GM06990 (cell line): ENCODE measurements around the gene ZNF565.
A peak's percentile ranks its signal among the peaks of the same experiment; 100 is the strongest.
"Not testable (repeated sequence)": the region's sequence is repeated elsewhere in the genome, so short reads cannot be mapped to it uniquely, and the experiment has no call there.

Source experiments
- DNase-seq: peaks from one replicate; pipeline ENCODE4 v3.0.0-alpha.2; 2011; ENCODE audit not compliant: insufficient read length; ENCODE audit errors: extremely low read depth
- H3K27me3 ChIP-seq: replicated peaks from 2 replicates; pipeline ENCODE4 v1.6.0; 2011; ENCODE audit warnings: low read length; ENCODE audit not compliant: control insufficient read depth, insufficient read depth
- H3K36me3 ChIP-seq: 2 replicates; pipeline ENCODE4 v1.5.1; 2011; ENCODE audit warnings: low read length; ENCODE audit not compliant: control insufficient read depth, insufficient read depth
- H3K4me3 ChIP-seq: replicated peaks from 2 replicates; pipeline ENCODE4 v1.5.1; 2011; ENCODE audit warnings: low read depth, mild to moderate bottlenecking, control low read depth, low read length
- TF ChIP-seq, protein P1 (sequence below): IDR thresholded peaks from 2 replicates; pipeline ENCODE4 v1.5.1; 2011; ENCODE audit warnings: low read length, control low read depth, mild to moderate bottlenecking, inconsistent platforms; ENCODE audit not compliant: insufficient read depth, poor library complexity, severe bottlenecking

Gene ZNF565

DNA sequence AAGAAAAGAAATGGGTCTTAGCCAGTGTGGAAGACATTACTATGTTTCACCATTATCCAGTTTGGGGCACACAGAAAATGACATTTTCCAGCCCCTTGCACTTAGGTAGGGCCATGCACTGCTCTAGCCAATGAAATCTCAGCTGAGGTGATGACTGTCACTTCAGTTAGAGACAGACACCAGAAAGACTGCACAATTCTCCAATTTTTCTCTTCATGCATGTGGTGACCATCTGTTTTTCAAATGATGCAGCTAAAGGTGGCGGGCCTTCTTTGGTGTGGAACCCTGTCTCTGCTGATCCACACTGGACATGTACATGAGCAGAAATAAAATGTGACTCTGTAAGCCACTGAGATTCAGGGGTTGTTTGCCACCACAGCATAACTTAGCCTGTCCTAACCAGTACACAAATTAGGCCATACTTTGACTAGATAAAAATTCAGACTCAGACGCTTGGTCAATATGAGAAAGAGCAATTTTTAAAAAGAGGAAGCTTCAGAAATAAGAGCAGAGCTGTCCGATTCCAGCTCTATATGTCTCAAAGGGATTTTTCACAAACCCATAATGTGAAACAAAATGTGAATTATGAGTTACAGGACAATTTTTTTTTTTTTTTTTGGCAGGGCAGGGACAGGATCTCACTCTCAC lies 6.7 kb downstream of the ZNF565 start:
- Histone ChIP-seq H3K27me3 (no peaks in the 10 kb centered on the region), H3K4me3 (no peak overlapping the region), H3K36me3 (no peaks in the 10 kb centered on the region)
- peak; percentile 73 for DNase-seq
- TF ChIP-seq, protein P1, sequence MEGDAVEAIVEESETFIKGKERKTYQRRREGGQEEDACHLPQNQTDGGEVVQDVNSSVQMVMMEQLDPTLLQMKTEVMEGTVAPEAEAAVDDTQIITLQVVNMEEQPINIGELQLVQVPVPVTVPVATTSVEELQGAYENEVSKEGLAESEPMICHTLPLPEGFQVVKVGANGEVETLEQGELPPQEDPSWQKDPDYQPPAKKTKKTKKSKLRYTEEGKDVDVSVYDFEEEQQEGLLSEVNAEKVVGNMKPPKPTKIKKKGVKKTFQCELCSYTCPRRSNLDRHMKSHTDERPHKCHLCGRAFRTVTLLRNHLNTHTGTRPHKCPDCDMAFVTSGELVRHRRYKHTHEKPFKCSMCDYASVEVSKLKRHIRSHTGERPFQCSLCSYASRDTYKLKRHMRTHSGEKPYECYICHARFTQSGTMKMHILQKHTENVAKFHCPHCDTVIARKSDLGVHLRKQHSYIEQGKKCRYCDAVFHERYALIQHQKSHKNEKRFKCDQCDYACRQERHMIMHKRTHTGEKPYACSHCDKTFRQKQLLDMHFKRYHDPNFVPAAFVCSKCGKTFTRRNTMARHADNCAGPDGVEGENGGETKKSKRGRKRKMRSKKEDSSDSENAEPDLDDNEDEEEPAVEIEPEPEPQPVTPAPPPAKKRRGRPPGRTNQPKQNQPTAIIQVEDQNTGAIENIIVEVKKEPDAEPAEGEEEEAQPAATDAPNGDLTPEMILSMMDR = no peak

GRCh38 chr19:36203293-36203692 lies 11.2 kb downstream of the ZNF565 start:
- TF ChIP-seq, protein P1 = no peak
- no peaks in the 10 kb centered on the region for H3K36me3 ChIP-seq
- H3K27me3 ChIP-seq = no peaks in the 10 kb centered on the region
- DNase-seq = peak; percentile 33
- no peak overlapping the region for H3K4me3 ChIP-seq

- no peaks in the 10 kb centered on the region for H3K27me3 ChIP-seq
Measured at GRCh38 chr19:36201684-36202083, 12.8 kb downstream of the ZNF565 start.

DNA sequence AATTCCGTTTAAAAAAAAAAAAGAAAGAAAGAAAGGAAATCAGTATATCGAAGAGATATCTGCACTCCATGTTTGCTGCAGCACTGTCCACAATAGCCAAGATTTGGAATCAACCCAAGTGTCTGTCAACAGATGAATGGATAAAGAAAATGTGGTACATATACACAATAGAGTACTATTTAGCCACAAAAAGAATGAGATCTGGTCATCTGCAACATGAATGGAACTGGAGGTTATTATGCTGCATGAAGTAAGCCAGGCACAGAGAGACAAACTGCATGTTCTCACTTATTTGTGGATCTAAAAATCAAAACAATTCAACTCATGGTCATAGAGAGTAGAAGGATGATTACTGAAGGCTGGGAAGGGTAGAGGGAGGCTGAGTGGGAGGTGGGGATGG lies 16.3 kb downstream of the ZNF565 start:
- Histone ChIP-seq H3K36me3 (no peaks in the 10 kb centered on the region), H3K27me3 (no peaks in the 10 kb centered on the region), H3K4me3 (no peak overlapping the region)
- no peak for DNase-seq
- TF ChIP-seq, protein P1 = no peak

More at GRCh38 chr19:36201684-36202083, 12.8 kb downstream of the ZNF565 start:
- no peak for DNase-seq
- no peaks in the 10 kb centered on the region for H3K36me3 ChIP-seq
- no peak overlapping the region for H3K4me3 ChIP-seq
- TF ChIP-seq, protein P1 = no peak

GRCh38 chr19:36196249-36196648 lies 18.2 kb downstream of the ZNF565 start:
- TF ChIP-seq, protein P1 = no peak
- Histone ChIP-seq H3K4me3 (no peak overlapping the region), H3K27me3 (no peaks in the 10 kb centered on the region), H3K36me3 (no peaks in the 10 kb centered on the region)
- peak; percentile 45 for DNase-seq

- H3K4me3 ChIP-seq, H3K36me3 ChIP-seq, DNase-seq, H3K27me3 ChIP-seq: not testable (repeated sequence)
Measured at GRCh38 chr19:36186722-36187121, 27.7 kb downstream of the ZNF565 start.
